ENCODE results near the gene CYP2A6. TPM values are rescaled to one million over a fixed set of nuclear protein-coding genes. Genes with fewer than 3 reads are reported as not detected.
A peak's percentile ranks its signal among the peaks of the same experiment; 100 is the strongest.

CYP2A6 gene
- total and polyA plus RNA-seq, 2 donors from 2014 or later: not detected

GRCh38 chr19:40808021-40808325 is 42.3 kb downstream of the CYP2A6 start:
- H3K36me3 ChIP-seq (ENCODE audit: control insufficient read depth in 2 of 3, insufficient read depth in 3 of 3, low read length in 3 of 3): peaks cover 0 to 14% (median 5%) of the 10 kb centered on the region in 3 donors

GRCh38 chr19:40807147-40808020 is 42.9 kb downstream of the CYP2A6 start:
- intact Hi-C loops (cut with DNase I): loop anchor here (10.0 kb wide), 1 partner anchor 143 kb away; no protein-coding TSS in a partner anchor
- no peaks in the 10 kb centered on the region for H3K9me3 ChIP-seq (ENCODE audit: control insufficient read depth in 2 of 3, insufficient read depth in 1 of 3, low read length in 3 of 3)
- H3K9ac ChIP-seq (ENCODE audit: low read length in 3 of 3): no peak overlapping the region
- peaks cover 0 to 57% (median 26%) of the 10 kb centered on the region in 3 donors for H3K4me1 ChIP-seq (ENCODE audit: control insufficient read depth in 2 of 3, insufficient read depth in 2 of 3, low read depth in 1 of 3, low read length in 3 of 3)
- H3K36me3 ChIP-seq (ENCODE audit: control insufficient read depth in 2 of 3, insufficient read depth in 3 of 3, low read length in 3 of 3): peaks cover 0 to 14% (median 5%) of the 10 kb centered on the region in 3 donors
- H3K4me3 ChIP-seq (ENCODE audit: low read length in 3 of 3): no peak overlapping the region
- TF ChIP-seq CTCF (IDR thresholded peaks at IDR 0.05; ENCODE audit: borderline replicate concordance, extremely low read depth, insufficient read depth): peak; percentile 18
- FAIRE-seq (no peak), DNase-seq (no peak)
- H3K27me3 ChIP-seq (ENCODE audit: control insufficient read depth, insufficient read depth, low read length): no peaks in the 10 kb centered on the region
- peak overlapping the region in 1 of 2 donors; percentile 41 for H3K27ac ChIP-seq (ENCODE audit: low read depth in 2 of 2, low read length in 2 of 2)

More at GRCh38 chr19:40808021-40808325, 42.3 kb downstream of the CYP2A6 start:
- H3K27me3 ChIP-seq (ENCODE audit: control insufficient read depth, insufficient read depth, low read length): no peaks in the 10 kb centered on the region
- H3K4me3 ChIP-seq (ENCODE audit: low read length in 3 of 3): no peak overlapping the region
- FAIRE-seq (no peak), DNase-seq (peak in 1 of 5 donors; percentile 69)
- no peak for TF ChIP-seq CTCF (IDR thresholded peaks at IDR 0.05; ENCODE audit: borderline replicate concordance, extremely low read depth, insufficient read depth)
- no peak overlapping the region for H3K9ac ChIP-seq (ENCODE audit: low read length in 3 of 3)
- no peak overlapping the region for H3K27ac ChIP-seq (ENCODE audit: low read depth in 2 of 2, low read length in 2 of 2)
- H3K9me3 ChIP-seq (ENCODE audit: control insufficient read depth in 2 of 3, insufficient read depth in 1 of 3, low read length in 3 of 3): no peaks in the 10 kb centered on the region
- intact Hi-C loops (cut with DNase I): loop anchor here (10.0 kb wide), 1 partner anchor 143 kb away; no protein-coding TSS in a partner anchor
- peaks cover 0 to 53% (median 20%) of the 10 kb centered on the region in 3 donors for H3K4me1 ChIP-seq (ENCODE audit: control insufficient read depth in 2 of 3, insufficient read depth in 2 of 3, low read depth in 1 of 3, low read length in 3 of 3)

- H3K9ac ChIP-seq (ENCODE audit: low read length in 3 of 3): no peak overlapping the region
- no peaks in the 10 kb centered on the region for H3K9me3 ChIP-seq (ENCODE audit: control insufficient read depth in 2 of 3, insufficient read depth in 1 of 3, low read length in 3 of 3)
- H3K27ac ChIP-seq (ENCODE audit: low read depth in 2 of 2, low read length in 2 of 2): peak overlapping the region; percentile 65 to 76
- peak; percentile 69 for TF ChIP-seq CTCF (IDR thresholded peaks at IDR 0.05; ENCODE audit: borderline replicate concordance, extremely low read depth, insufficient read depth)
- H3K27me3 ChIP-seq (ENCODE audit: control insufficient read depth, insufficient read depth, low read length): no peaks in the 10 kb centered on the region
- peaks cover 0 to 14% (median 5%) of the 10 kb centered on the region in 3 donors for H3K36me3 ChIP-seq (ENCODE audit: control insufficient read depth in 2 of 3, insufficient read depth in 3 of 3, low read length in 3 of 3)
- DNase-seq (peak; percentile 91 to 98 (median 96)), FAIRE-seq (no peak)
- H3K4me1 ChIP-seq (ENCODE audit: control insufficient read depth in 2 of 3, insufficient read depth in 2 of 3, low read depth in 1 of 3, low read length in 3 of 3): peaks cover 0 to 65% (median 34%) of the 10 kb centered on the region in 3 donors
- peak overlapping the region in 1 of 3 donors; percentile 14 for H3K4me3 ChIP-seq (ENCODE audit: low read length in 3 of 3)
- intact Hi-C loops (cut with DNase I): loop anchor here (10.0 kb wide), 1 partner anchor 142 kb away; no protein-coding TSS in a partner anchor
Measured at GRCh38 chr19:40806423-40807146, 43.7 kb downstream of the CYP2A6 start.

Measured in kidney (tissue), 14 donors.